COLO668 (cell line): ENCODE data around the gene CKAP2.
"Not testable (repeated sequence)": the region's sequence is repeated elsewhere in the genome, so short reads cannot be mapped to it uniquely, and the experiment has no call there.

Experiments
- DNase-seq: peaks from one replicate; lab custom pipeline; 2025; ENCODE audit not compliant: unreplicated experiment; lab: John Stamatoyannopoulos, UW

The CKAP2 gene

GRCh38 chr13:52451135-52451804 is 4.0 kb upstream of the CKAP2 start:
- DNase-seq, result no peak

GRCh38 chr13:52452470-52452869 is 2.8 kb upstream of the CKAP2 start:
- no peak for DNase-seq

DNA sequence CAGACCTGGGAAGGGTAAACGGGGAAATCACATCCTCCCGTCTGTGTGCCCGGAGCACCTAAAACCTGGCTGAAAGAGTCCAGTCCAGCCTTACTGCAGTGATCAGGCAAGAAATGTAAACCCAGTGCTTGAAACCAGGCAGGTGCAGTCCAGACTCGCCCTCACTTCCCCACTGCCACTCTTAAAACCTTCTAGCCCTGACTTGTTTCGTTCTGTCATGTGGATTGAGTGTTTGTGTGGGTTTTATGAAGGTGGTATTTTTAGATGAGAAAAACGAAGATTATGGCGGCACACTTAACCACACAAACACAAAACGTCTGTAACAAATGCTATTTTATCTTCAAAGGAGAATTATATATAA is 839 bp upstream of the CKAP2 start:
- peak; percentile 74 for DNase-seq

- peak; percentile 95 for DNase-seq
These were observed 381 bp downstream of the CKAP2 start for GRCh38 chr13:52455677-52456041.

- DNase-seq, result no peak
These were observed 4.4 kb downstream of the CKAP2 start for GRCh38 chr13:52459668-52460067.

DNA sequence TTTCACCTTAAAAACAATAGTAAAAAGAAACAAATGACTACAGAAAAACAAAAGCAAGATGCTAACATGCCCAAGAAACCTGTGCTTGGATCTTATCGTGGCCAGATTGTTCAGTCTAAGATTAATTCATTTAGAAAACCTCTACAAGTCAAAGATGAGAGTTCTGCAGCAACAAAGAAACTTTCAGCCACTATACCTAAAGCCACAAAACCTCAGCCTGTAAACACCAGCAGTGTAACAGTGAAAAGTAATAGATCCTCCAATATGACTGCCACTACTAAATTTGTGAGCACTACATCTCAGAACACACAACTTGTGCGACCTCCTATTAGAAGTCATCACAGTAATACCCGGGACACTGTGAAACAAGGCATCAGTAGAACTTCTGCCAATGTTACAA is 6.0 kb downstream of the CKAP2 start:
- DNase-seq, result no peak

DNA sequence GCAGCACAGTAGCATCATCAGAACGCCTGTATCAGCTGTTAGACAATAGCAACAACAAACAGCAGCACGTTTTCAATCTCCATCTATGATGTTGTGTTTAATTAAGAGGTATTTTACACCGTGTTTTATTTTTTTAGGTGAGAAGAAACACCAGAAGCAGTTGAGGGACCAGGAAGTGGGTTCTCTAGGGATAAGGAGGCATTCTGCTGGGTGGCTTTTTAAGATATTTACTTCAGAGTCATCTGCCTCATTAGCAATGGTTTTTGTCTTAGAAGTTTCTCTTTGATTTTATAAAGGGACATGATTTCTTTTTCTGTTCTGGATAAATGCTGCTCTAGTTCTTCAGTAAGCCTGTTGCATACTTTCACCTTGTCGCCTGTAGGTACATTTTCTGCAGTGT is 8.2 kb downstream of the CKAP2 start:
- DNase-seq, result no peak

GRCh38 chr13:52468487-52468886 is 13.2 kb downstream of the CKAP2 start:
- DNase-seq, result not testable (repeated sequence)

DNA sequence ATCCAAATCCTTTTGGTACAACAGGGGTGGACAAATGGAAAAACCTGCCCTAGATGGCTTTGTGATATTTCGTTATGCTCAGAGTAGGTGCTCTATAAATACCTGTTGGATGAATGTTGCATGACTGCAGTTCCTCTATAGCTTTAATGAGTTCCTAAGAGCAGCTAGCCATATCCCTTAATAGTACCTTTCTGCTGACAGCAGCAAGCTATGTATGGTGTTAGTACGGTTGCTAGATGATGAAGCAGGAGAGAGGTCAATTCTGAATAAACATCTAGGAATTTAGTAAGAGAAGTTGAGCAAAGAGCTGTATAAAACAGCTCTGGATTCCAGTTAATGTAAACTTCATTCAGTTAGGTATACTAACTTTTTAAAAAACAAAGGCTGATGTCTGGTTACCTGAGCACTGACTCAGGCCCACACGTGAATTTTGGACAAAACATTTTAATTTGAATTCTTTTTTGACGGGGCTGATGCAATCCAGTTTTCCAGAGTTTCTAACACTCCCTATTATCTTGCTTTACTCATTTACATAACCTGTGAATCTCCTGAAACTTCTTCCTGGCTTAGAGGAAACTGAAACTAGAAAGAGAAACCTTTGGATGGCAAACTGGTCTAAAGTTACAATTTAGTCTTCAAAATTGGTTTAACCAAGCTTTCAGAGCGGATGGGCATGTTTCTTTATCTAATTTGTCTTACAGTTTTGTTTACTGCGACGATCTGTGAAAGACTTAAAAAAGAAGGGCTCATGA is 25.6 kb downstream of the CKAP2 start:
- not testable (repeated sequence) for DNase-seq

DNA sequence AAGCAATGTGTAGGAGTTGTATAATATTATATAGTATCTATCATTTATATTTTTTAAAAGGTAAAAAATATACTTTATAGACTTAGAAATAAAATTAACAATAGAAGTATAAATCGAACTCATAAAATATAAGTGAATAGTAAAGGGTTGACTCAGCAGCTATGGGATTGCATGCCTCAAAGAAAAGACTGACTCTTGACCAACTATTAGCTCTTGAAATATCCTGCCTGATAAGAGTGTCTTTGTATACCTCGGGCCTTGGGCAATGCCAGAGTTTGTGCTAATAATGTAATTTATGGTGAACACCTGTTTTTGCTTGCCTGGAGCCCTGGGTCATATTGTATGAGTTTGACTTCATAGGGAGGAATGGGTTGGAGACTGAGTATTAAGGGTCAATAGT is 31.8 kb downstream of the CKAP2 start:
- DNase-seq, result not testable (repeated sequence)

DNA sequence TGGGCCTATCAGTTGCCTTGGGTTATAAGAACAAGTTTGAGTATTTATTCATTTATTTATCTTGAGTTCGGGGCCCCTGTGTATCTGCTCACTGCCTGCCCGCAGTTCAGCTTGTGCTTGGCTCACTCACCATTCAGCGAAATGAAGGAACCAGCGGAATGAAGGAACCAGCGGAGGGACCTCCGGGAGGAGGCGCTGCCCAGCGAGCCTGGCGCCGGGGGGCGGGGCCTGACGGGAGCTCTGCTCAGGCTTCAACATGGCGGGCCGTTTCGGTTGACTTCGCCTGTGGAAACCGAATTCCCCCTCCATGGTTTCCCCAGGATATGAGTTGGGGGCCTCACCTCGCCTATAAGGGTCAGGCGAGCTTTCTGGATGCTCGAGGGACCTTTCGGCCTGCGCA is 33.5 kb downstream of the CKAP2 start:
- not testable (repeated sequence) for DNase-seq

DNA sequence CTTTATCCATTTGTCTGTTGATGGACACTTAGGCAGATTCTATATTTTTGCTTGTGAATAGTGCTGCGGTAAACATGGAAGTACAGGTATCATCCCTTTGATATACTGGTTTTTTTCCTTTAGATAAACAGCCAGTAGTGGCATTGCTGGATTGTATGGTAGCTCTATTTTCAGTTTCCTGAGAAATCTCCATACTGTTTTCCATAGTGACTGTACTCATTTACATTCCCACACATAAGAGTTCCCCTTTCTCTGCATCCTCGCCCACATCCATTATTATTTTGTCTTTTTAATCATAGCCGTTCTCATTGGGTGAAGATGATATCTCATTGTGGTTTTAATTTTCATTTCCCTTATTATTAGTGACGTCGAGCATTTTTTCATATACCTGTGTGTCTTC is 35.7 kb downstream of the CKAP2 start:
- not testable (repeated sequence) for DNase-seq

DNA sequence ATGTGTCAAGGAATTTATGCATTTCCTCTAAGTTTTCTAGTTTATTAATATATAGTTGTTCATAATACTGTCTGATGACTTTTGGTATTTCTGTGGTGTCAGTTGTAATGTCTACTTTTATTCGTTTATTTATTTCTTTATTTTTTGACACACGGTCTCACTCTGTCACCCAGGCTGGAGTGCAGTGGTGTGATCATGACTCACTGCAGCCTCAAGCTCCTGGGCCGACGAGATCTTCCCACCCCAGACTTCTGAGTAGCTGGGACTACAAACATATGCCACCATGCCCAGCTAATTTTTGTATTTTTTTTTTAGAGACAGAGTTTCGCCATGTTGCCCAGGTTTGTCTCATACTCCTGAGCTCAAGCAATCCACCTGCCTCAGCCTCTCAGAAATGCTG is 39.0 kb downstream of the CKAP2 start:
- DNase-seq, result not testable (repeated sequence)

DNA sequence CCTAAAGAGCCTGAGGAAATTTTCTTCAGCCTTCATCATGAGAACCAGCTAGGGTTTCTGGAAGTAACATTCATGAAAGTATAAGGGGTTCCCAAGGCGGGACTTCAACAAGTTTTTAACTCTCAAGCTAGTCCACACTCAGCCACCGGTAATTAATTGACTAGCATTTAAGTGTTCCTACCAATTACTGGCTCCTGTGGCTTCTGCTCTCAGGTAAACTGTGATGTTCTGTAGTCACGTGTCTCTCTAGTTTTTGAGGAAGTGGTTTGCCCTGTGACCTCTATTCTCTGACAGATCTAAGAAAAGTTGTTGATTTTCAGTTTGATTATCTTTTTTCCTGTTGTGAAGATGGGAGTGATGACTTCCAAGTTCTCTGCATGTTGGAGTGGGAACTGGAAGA is 42.7 kb downstream of the CKAP2 start:
- DNase-seq, result not testable (repeated sequence)

DNA sequence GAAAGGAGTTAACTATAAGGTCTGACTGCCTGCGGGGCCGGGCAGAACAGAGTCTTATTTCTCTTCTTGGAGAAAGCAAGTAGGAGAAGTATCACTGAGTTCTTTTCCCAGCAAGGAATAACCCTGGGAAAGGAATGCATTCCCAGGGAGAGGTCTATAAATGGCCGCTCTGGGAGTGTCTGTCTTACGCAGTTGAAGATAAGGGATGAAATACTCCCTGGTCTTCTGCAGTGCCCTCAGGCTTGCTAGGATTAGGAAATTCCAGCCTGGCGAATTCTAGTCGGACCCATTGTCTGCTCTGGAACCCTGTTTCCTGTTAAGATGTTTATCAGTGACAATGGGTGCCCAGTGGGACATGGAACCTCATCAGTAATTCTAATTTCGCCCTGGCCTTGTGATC is 47.0 kb downstream of the CKAP2 start:
- not testable (repeated sequence) for DNase-seq

GRCh38 chr13:52505843-52506242 is 50.6 kb downstream of the CKAP2 start:
- not testable (repeated sequence) for DNase-seq

DNA sequence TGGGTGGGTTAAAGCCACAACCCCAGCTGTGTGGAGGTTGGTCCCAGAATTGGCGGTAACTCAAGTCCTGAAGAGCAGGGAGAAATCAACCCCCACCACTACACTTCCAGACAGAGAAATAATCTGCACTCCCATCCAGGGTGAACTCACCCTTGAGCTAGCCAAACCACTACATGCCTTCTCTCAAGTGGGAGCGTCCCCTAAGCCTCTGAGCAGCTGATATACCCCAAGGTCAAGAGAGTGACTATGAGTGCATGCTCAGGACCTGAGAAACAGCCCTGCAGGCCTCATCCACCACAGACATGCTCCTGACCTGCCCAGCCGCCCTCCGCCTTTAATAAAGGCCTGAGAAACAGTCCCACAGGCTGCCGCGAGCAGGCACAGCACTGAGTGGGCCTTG is 54.3 kb downstream of the CKAP2 start:
- DNase-seq, result not testable (repeated sequence)

DNA sequence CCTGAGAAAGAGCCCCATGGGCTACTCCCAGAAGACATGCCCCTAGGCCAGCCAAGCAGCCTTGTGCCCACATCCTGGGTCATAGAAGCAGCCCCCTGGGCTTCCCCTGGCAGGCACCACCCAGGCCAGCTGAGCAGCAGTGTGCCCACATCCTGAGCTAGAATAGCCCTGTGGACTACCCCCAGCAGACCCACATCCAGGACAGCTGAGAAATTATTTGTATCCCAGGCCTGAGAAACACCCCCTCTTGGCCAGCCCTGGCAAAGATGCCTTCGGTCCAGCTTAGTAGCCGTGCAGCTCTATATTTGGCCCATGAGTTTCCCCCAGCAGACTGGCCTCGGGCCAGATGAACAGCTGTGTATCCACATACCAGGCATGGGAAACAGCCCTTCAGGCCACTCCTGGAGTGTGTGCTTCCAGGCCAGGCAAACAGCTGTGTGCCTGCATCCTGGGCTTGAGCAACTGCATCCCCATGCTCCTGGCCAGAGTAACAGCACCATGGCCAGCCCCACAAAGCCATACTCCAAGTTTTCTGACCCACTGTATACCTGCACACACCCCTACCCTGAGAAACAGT is 55.0 kb downstream of the CKAP2 start:
- DNase-seq, result not testable (repeated sequence)

DNA sequence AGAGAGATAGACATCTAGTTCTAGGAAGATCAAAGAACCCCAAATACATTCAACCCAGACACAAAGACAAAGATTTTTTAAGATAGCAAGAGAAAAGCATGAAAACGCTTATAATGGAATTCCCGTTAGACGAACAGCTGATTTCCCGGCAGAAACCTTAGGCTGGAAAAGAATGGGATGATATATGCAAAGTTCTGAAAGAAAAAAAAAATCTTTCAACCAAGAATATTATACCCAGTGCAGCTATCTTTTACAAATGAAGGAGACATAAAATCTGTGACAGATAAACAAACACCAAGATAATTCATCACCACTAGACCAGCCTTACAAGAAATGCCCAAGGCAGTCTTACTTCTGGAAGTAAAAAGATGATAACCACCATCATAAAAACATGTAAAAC is 56.3 kb downstream of the CKAP2 start:
- not testable (repeated sequence) for DNase-seq

GRCh38 chr13:52513957-52514596 is 58.8 kb downstream of the CKAP2 start:
- DNase-seq, result not testable (repeated sequence)

DNA sequence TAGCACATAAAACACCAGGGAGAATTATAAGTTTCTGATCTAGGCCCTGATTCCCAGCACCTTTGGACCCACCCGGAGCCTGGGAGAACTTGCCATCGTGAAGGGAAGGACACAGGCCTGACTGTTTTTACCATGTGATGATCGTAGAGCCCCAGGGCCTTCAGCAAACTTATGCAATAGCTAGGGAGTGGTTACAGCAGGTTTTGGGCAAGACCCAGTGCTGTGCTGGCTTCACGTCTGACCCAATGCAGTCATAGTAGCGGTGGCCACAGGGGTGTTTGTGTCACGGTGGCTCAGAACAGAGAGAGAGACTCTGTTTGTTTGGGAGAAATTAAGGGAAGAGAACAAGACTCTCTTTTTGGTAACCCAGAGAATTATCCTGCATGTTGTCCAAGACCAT is 68.0 kb downstream of the CKAP2 start:
- DNase-seq, result not testable (repeated sequence)
